ENCODE data around the gene FCN2.

GRCh38 chr9:134922932-134923240 is 42.3 kb downstream of the FCN2 start:
- no peak for TF ChIP-seq CTCF (conservative IDR thresholded peaks at IDR 0.05; ENCODE audit: low read length)
- TF ChIP-seq EZH2phosphoT487 (IDR thresholded peaks at IDR 0.05; ENCODE audit: borderline replicate concordance, low read depth, low read length): no peak

All from OCI-LY7 (cell line).